ENCODE results near the gene ADA. TPM values are rescaled to one million over a fixed set of nuclear protein-coding genes. Genes with fewer than 3 reads are reported as not detected.

The ADA gene
- total RNA-seq, 4 donors from 2014 or later: 4.0 to 13.9 (median 7.1) TPM

DNA sequence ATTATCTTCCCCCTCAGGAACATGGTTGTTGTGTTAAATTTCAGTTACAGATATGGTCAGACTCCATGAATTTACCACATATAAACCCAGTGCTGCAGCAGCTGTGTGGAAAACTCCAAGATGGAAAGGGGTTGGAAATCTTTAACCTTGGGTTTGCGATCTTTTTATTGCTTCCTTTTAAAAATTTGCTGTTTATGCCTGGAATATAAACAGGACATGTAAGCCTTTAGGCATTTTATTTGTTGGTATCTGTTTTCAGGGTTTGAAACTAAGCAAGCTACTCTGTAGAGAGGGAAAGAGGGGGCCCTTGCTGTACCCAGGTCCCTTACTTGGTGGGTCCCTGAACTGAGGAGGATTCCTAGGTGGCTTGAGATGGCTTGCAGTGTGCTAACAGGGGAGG lies 68.3 kb downstream of the ADA start:
- Histone ChIP-seq H3K27ac (peak overlapping the region; percentile 72 to 81 (median 78)), H3K27me3 (no peaks in the 10 kb centered on the region), H3K4me3 (replicated peaks in 1 of 3) (peak overlapping the region in 1 of 3 donors; percentile 18), H3K4me1 (peaks cover 16 to 43% of the 10 kb centered on the region in 2 donors), H3K9me3 (no peaks in the 10 kb centered on the region), H3K36me3 (no peaks in the 10 kb centered on the region)
- no peak for DNase-seq
- TF ChIP-seq, protein P1, sequence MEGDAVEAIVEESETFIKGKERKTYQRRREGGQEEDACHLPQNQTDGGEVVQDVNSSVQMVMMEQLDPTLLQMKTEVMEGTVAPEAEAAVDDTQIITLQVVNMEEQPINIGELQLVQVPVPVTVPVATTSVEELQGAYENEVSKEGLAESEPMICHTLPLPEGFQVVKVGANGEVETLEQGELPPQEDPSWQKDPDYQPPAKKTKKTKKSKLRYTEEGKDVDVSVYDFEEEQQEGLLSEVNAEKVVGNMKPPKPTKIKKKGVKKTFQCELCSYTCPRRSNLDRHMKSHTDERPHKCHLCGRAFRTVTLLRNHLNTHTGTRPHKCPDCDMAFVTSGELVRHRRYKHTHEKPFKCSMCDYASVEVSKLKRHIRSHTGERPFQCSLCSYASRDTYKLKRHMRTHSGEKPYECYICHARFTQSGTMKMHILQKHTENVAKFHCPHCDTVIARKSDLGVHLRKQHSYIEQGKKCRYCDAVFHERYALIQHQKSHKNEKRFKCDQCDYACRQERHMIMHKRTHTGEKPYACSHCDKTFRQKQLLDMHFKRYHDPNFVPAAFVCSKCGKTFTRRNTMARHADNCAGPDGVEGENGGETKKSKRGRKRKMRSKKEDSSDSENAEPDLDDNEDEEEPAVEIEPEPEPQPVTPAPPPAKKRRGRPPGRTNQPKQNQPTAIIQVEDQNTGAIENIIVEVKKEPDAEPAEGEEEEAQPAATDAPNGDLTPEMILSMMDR (IDR thresholded peaks at IDR 0.05): no peak
- no peak for TF ChIP-seq POLR2A (IDR thresholded peaks at IDR 0.05)
- intact Hi-C loops (cut with DNase I): no loop called here
- 63 to 83% methylated on average over 1 of the region's 1 CpG for WGBS, 2 donors

DNA sequence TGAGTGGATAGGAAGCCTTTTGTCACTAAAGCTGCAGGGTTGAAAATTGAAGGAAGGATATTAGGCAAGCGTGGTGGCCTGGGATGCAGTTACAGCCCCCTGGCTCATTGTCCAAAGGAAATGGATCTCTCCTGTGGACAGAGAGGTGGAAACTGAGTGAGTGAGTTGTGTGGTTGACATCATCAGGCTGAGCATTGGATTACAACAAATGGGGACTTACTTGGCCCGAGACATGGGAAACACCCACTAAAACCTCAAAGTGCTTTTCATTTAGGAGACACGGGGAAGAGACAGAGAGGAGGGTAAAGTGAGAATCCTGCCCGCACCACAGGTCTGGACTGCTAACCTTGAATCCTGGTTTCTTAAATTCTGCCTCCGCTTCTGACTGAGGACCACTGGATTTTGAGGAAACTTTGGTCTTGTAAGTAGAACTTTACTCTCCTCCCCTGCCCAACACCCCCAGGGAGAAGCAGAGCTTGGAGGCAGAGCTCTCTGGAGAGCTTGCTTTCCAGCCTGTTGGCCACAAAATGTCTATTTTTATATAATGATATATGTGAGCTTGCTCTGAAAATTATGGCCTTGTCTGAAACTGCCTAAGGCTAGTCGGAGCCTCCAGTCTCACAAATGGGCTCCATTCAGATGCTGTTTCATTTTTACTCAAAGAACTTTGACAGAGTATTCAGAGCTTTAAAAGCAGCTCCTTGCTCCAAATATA lies 69.0 kb downstream of the ADA start, which contains the start of gene PKIG:
PKIG (plus strand) TSS at position 269 of the 715 bp plus-strand sequence. CDS start 31,978 bp downstream, outside the sequence.
- peak in 1 of 2 donors; percentile 41 for TF ChIP-seq POLR2A (IDR thresholded peaks at IDR 0.05)
- TF ChIP-seq, protein P1 (IDR thresholded peaks at IDR 0.05): no peak
- WGBS, 2 donors: 40 to 68% methylated on average over 6 of the region's 6 CpGs
- no peaks in the 10 kb centered on the region for H3K36me3 ChIP-seq
- no peak for DNase-seq
- H3K27me3 ChIP-seq: no peaks in the 10 kb centered on the region
- H3K4me3 ChIP-seq (replicated peaks in 1 of 3): peak within 1 kb of the TSS in 1 of 3 donors; percentile 18
- peaks cover 16 to 43% of the 10 kb centered on the region in 2 donors for H3K4me1 ChIP-seq
- peak within 1 kb of the TSS; percentile 72 to 81 (median 78) for H3K27ac ChIP-seq
- intact Hi-C loops (cut with DNase I): no loop called here
- H3K9me3 ChIP-seq: no peaks in the 10 kb centered on the region

DNA sequence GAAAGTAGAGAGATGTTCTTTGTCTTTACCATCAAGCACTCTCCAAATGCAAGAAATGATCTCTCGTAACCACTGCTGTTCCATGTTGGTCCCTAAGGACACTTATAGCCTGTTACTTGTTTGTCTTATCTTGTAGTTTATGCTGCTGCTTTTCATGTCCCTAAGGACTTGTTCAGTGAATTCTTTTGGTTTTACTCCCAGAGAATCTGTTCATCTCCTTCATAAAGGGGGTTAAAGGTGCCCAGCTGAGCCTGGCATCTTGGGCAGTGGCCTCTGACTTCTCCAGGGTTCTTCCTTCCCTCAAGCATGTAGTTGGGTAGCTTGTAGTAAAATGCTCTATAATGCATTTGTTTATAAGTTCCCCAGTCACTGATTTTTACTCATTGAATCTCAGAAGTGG lies 70.0 kb downstream of the ADA start:
- H3K4me3 ChIP-seq (replicated peaks in 1 of 3): no peak overlapping the region
- TF ChIP-seq, protein P1 (IDR thresholded peaks at IDR 0.05): no peak
- H3K9me3 ChIP-seq: no peaks in the 10 kb centered on the region
- H3K27me3 ChIP-seq: no peaks in the 10 kb centered on the region
- peaks cover 16 to 43% of the 10 kb centered on the region in 2 donors for H3K4me1 ChIP-seq
- DNase-seq: no peak
- 84 to 88% methylated on average over 1 of the region's 1 CpG for WGBS, 2 donors
- no peaks in the 10 kb centered on the region for H3K36me3 ChIP-seq
- peak overlapping the region in 2 of 3 donors; percentile 78 to 81 for H3K27ac ChIP-seq
- intact Hi-C loops (cut with DNase I): no loop called here

DNA sequence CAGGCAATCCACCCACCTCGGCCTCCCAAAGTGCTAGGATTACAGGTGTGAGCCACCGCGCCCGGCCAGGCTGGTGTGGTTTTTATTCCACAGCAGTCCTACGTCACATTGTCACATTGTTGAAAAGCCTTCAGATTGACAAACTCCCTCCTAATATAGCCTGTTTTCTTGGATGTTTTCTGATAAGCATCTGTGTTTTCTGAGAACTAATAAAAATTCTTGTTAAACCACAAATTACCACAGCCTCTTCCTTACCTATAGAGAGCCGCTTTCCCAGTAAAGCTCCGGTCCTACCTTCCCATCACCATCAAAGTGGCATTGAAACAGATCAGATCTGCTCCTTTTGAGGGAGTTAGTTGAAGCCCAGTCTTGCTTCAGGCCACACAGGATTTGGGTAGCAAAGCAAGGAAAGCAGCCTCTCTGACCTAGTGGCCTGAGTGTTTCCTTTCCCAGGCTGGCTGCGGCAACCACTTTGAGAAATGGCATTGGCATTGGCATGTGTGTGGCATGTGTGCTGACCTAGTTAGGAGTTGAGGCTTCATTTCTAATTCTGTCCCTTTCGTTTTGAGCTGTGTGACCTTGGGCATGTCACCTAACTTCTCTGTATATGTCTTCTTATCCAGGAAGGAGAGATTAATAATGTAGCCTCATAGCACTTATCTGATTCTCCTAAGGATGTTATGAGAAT lies 70.8 kb downstream of the ADA start:
- no peak overlapping the region for H3K4me3 ChIP-seq (replicated peaks in 1 of 3)
- H3K4me1 ChIP-seq: peaks cover 16 to 40% of the 10 kb centered on the region in 2 donors
- TF ChIP-seq, protein P1 (IDR thresholded peaks at IDR 0.05): no peak
- TF ChIP-seq POLR2A (IDR thresholded peaks at IDR 0.05): no peak
- H3K9me3 ChIP-seq: no peaks in the 10 kb centered on the region
- DNase-seq: no peak
- H3K27ac ChIP-seq: peak overlapping the region in 2 of 3 donors; percentile 78 to 81
- no peaks in the 10 kb centered on the region for H3K36me3 ChIP-seq
- intact Hi-C loops (cut with DNase I): no loop called here
- no peaks in the 10 kb centered on the region for H3K27me3 ChIP-seq
- WGBS, 2 donors: 91 to 94% methylated on average over 9 of the region's 9 CpGs
